Fibroblast of villous mesenchyme (primary cell): ENCODE measurements around the gene ETFDH. TPM values are rescaled to one million over a fixed set of nuclear protein-coding genes. Genes with fewer than 3 reads are reported as not detected.
A peak's percentile ranks its signal among the peaks of the same experiment; 100 is the strongest.
"Not testable (repeated sequence)": the region's sequence is repeated elsewhere in the genome, so short reads cannot be mapped to it uniquely, and the experiment has no call there.

Experiments
- DNase-seq: peaks from one replicate; pipeline ENCODE4 v3.0.0-alpha.2; 2010; ENCODE audit warnings: low read depth
- H3K4me3 ChIP-seq: 2 replicates; pipeline ENCODE4 v1.5.1; 2011; ENCODE audit warnings: low read depth, mild to moderate bottlenecking, low read length
- small RNA-seq: library from RNA; depleted of rRNA; stranded (forward); fragments of <200 nt; gene quantifications from one replicate; pipeline ENCODE3, GENCODE V24; 2012
- total RNA-seq: library from RNA; depleted of rRNA; stranded (reverse); fragments of >200 nt; gene quantifications from 2 replicates; pipeline ENCODE4 v1.2.3, GENCODE V29; 2012
- TF ChIP-seq, protein P1 (sequence below): IDR thresholded peaks from 2 replicates; pipeline ENCODE4 v1.5.1; 2012; ENCODE audit warnings: low read depth, mild to moderate bottlenecking, low read length; ENCODE audit not compliant: insufficient read depth

ETFDH gene
- total RNA-seq, 1 donor, result 25.9 TPM

DNA sequence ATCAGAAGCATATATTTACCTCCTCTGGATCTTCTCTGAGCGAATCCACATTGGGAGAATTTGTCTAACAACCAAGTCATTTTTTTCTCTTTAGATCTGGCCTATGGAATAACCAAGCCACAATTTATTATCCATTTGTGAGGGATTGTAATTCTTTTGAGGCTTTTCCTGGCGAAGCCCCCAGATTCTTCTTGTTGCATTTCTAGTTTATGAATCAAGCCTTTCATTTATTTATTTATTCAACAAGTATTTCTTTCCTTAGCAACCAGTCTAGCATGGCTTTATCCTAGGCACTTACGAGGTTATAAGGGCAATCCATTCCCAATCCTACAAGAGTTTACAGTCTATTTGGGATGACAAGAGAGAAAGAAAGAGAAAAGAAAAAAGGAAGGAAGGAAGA lies 78.3 kb downstream of the ETFDH start:
- no peak overlapping the region for H3K4me3 ChIP-seq
- TF ChIP-seq, protein P1, sequence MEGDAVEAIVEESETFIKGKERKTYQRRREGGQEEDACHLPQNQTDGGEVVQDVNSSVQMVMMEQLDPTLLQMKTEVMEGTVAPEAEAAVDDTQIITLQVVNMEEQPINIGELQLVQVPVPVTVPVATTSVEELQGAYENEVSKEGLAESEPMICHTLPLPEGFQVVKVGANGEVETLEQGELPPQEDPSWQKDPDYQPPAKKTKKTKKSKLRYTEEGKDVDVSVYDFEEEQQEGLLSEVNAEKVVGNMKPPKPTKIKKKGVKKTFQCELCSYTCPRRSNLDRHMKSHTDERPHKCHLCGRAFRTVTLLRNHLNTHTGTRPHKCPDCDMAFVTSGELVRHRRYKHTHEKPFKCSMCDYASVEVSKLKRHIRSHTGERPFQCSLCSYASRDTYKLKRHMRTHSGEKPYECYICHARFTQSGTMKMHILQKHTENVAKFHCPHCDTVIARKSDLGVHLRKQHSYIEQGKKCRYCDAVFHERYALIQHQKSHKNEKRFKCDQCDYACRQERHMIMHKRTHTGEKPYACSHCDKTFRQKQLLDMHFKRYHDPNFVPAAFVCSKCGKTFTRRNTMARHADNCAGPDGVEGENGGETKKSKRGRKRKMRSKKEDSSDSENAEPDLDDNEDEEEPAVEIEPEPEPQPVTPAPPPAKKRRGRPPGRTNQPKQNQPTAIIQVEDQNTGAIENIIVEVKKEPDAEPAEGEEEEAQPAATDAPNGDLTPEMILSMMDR, result no peak
- DNase-seq, result peak; percentile 46

DNA sequence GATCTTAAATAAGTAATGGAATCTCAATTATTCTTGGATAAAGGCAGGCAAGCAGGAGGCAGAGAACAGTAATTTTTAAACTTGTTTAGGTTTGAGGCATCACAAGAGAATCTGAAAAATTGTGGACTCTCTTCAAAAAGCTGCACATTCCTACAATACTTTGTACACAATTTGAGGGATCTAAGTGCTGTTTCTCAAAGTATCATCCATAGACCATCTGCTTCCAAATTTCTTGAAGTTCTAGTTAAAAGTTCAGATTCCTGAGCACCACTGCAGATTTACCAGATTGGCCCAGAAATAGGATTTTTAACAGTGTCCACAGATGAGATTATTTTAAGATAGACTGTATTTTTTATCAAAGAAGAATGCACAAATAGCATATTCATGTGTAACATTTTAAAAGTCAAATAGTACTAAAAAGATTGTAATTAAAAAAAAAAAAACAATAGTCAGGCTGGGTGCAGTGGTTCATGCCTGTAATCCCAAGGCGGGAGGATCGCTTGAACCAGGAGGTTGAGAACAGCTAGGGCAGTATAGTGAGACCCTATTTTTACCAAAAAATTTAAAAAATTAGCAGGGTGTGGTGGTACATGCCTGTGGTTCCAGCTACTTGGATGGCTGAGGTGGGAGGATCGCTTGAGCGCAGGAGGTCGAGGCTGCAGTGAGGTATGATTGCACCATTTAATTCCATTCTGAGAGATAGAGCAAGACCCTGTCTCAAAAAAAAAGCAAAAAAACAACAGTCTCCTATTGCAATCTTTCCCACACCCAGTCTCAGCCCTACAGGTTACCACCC lies 82.5 kb downstream of the ETFDH start:
- TF ChIP-seq, protein P1, result no peak

DNA sequence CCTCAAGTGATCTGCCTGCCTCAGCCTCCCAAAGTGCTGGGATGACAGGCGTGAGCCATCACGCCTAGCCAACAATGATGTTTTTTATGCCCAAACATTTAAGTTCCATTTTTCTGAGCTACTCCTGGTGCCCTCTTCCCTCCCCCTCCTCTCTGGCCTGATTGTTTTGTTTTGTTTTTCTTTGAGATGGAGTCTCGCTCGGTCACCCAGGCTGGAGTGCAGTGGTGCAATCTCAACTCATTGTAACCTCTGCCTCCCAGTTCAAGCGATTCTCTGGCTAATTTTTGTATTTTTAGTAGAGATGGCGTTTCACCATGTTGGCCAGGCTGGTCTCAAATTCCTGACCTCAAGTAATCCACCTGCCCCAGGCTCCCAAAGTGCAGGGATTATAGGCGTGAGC lies 83.7 kb downstream of the ETFDH start:
- not testable (repeated sequence) for H3K4me3 ChIP-seq, DNase-seq

More for the DNA sequence above, 82.5 kb downstream of the ETFDH start:
- no peak for DNase-seq
- H3K4me3 ChIP-seq, result no peak overlapping the region

DNA sequence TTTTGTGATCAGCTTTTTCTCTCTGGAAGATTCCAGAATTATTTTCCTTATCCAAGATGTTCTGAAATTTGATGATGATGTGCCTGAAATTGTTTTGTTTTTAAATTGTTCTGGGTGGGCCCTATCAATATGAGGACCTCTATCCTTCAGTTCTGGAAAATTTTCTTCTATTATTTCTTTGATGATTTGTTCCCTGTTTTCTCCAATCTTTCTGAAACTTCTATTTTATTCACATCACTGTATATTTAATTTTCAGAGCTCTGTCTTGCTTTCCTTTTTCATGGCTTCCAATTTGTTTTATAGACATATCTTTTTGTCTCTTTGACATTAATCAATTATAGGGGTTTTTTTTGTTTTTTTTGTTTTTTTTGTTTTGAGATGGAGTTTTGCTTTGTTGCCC lies 84.5 kb downstream of the ETFDH start:
- DNase-seq, result no peak
- no peak overlapping the region for H3K4me3 ChIP-seq
- TF ChIP-seq, protein P1, result no peak

DNA sequence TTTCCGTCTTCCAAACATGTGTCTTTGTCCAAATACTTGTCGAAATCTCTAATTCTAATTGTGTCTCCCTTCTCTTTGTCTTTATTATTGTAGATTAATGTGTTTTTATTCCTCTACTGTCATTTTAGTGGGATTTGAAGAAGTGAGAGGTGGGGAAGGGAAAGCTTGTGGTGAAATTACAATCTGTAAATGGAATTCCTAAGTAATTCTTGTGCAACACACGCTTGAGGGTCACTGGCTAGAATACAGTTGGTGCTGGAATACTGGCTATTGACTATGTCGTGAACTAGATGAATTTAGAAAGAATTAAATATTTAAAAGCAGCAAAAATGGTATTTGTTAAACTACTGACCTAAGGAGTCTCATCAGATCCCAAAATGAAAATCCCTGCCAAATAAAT lies 86.0 kb downstream of the ETFDH start:
- H3K4me3 ChIP-seq, result no peak overlapping the region
- TF ChIP-seq, protein P1, result no peak
- DNase-seq, result peak; percentile 19

DNA sequence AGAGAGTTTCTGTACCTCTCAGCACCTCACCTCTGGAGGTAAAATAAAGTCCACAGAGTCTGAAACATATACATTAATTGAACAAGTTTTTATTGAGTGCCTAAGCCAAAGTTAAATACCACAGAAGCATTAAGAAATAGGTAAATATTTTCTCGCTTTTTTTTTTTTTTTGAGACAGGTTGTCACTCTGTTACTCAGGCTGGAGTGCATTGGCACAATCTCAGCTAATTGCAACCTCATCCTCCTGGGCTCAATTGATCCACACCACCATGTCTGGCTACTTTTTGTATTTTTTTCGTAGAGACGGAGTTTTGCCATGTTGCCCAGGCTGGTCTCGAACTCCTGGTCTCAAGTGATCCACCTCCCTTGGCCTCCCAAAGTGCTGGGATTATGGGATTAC lies 86.6 kb downstream of the ETFDH start:
- H3K4me3 ChIP-seq, result no peak overlapping the region
- DNase-seq, result no peak
- TF ChIP-seq, protein P1, result no peak

Small RNA genes within 50 kb of the gene (small RNA-seq; reads per million reads assigned to genes)
- gene RF00012, result 0.28 reads per million

Other genes with a start within 250 kb of the ETFDH start
- 1.3 and 1.7 TPM in 2 replicates for gene RXFP1, start 150.4 kb upstream of the ETFDH start, total RNA-seq
- gene C4orf46, start 409 bp upstream of the ETFDH start, total RNA-seq, result 13.2 and 19.0 TPM in 2 replicates
- 15.8 and 27.2 TPM in 2 replicates for gene PPID, start 51.1 kb downstream of the ETFDH start, total RNA-seq
- gene FNIP2, start 96.7 kb downstream of the ETFDH start, total RNA-seq, result 24.6 and 43.5 TPM in 2 replicates